T-helper 1 cell treated with Interleukin-12 subunit alpha and Interleukin-12 subunit beta and Interleukin-4 antibody, amounts not matched to agents 30 μg/mL and 1 μg/mL, for 36 hours (primary cell): Measurements from ENCODE around the gene THSD4.
"Not testable (repeated sequence)": the region's sequence is repeated elsewhere in the genome, so short reads cannot be mapped to it uniquely, and the experiment has no call there.

Experiments used
- H3K27ac Mint-ChIP-seq: one replicate; pipeline ENCODE4 v1.8.0; 2021; ENCODE audit warnings: mild to moderate bottlenecking, mixed read lengths
- H3K27me3 Mint-ChIP-seq: one replicate; pipeline ENCODE4 v1.8.0; 2021; ENCODE audit warnings: low read depth, mixed read lengths
- H3K36me3 Mint-ChIP-seq: one replicate; pipeline ENCODE4 v1.8.0; 2021; ENCODE audit warnings: low read depth, mixed read lengths
- H3K4me1 Mint-ChIP-seq: one replicate; pipeline ENCODE4 v1.8.0; 2021; ENCODE audit warnings: low read depth, mixed read lengths
- H3K4me3 Mint-ChIP-seq: one replicate; pipeline ENCODE4 v1.8.0; 2021; ENCODE audit warnings: mild to moderate bottlenecking, moderate library complexity, mixed read lengths
- H3K9me3 Mint-ChIP-seq: one replicate; pipeline ENCODE4 v1.8.0; 2021; ENCODE audit warnings: mixed read lengths

THSD4 gene

DNA sequence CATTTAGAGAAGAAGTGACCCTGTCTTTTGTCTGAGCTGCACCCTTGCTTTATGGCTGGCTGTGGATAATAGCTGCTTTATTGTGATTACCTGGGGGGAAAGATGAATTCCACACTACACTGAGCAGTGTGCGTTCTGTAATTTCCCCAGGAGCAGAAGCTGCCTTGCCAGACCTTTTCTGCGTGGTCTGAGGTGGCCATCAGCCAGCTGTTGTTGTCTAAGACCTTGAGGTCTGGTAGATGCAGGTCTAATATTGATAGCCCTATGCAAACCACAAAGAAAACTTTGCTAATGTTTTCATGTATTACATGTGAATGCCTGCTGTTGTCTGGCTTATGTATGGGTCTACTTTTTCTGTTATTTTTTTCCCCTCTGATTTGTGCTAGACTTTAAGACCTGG lies 144.6 kb downstream of the THSD4 start:
- Mint-ChIP-seq H3K4me1 (no peaks in the 10 kb centered on the region), H3K36me3 (no peaks in the 10 kb centered on the region), H3K4me3 (no peak overlapping the region), H3K27ac (no peak overlapping the region), H3K27me3 (peaks cover 4% of the 10 kb centered on the region), H3K9me3 (peaks cover 3% of the 10 kb centered on the region)

DNA sequence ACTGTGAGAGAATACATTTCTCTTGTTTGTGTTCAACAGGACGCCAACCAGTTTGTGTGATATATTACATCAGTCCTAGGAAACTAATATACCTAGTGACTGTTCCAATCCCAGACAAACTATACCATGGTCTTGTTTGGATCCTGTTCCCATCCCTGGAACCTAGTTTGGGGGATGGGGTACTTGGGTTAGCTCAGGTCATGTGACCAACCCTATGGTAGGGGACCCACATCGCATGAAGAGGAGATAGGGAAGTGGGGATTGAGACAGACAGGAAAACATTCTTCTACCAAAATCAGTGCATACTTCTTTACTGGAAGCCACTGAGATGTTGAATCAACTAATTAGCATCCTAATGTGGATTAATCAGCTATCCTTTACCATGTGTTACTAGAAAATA lies 146.1 kb downstream of the THSD4 start:
- Mint-ChIP-seq H3K36me3 (no peaks in the 10 kb centered on the region), H3K4me3 (no peak overlapping the region), H3K9me3 (peaks cover 3% of the 10 kb centered on the region), H3K4me1 (no peaks in the 10 kb centered on the region), H3K27ac (no peak overlapping the region), H3K27me3 (peaks cover 4% of the 10 kb centered on the region)

DNA sequence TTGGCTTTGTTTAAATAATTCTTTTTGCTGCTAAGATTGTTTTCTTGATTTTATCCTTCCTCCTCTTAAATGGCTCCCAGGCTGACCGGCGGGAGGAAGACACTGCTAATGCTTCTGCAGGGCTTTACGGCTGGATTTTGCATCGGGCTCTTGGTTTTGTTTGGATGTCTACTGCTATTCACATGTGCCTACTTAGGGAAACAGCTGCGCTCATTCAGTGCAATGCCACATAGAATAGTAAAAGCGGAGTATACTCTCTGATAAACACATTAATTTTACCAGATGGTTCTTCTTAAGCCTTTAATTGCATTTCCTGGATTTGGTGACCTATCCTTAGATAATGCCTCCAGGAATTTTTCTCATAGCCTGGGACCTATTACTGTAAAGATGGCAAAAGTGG lies 146.6 kb downstream of the THSD4 start:
- peaks cover 4% of the 10 kb centered on the region for H3K27me3 Mint-ChIP-seq
- H3K9me3 Mint-ChIP-seq: peaks cover 3% of the 10 kb centered on the region
- H3K4me1 Mint-ChIP-seq: no peaks in the 10 kb centered on the region
- no peak overlapping the region for H3K27ac Mint-ChIP-seq
- H3K4me3 Mint-ChIP-seq: no peak overlapping the region
- no peaks in the 10 kb centered on the region for H3K36me3 Mint-ChIP-seq

GRCh38 chr15:71262599-71262998 lies 147.3 kb downstream of the THSD4 start:
- H3K9me3 Mint-ChIP-seq: peaks cover 3% of the 10 kb centered on the region
- H3K27ac Mint-ChIP-seq: no peak overlapping the region
- H3K27me3 Mint-ChIP-seq: peaks cover 4% of the 10 kb centered on the region
- H3K4me1 Mint-ChIP-seq: no peaks in the 10 kb centered on the region
- H3K36me3 Mint-ChIP-seq: no peaks in the 10 kb centered on the region
- no peak overlapping the region for H3K4me3 Mint-ChIP-seq

- not testable (repeated sequence) for H3K9me3 Mint-ChIP-seq, H3K4me1 Mint-ChIP-seq, H3K36me3 Mint-ChIP-seq, H3K27me3 Mint-ChIP-seq, H3K4me3 Mint-ChIP-seq, H3K27ac Mint-ChIP-seq
These were observed 150.3 kb downstream of the THSD4 start for GRCh38 chr15:71265606-71266005.

GRCh38 chr15:71271327-71271726 lies 156.1 kb downstream of the THSD4 start:
- Mint-ChIP-seq H3K4me3 (no peak overlapping the region), H3K4me1 (no peaks in the 10 kb centered on the region), H3K27ac (no peak overlapping the region), H3K9me3 (no peaks in the 10 kb centered on the region), H3K27me3 (no peaks in the 10 kb centered on the region), H3K36me3 (no peaks in the 10 kb centered on the region)

GRCh38 chr15:71272932-71273331 lies 157.7 kb downstream of the THSD4 start:
- Mint-ChIP-seq H3K4me3 (no peak overlapping the region), H3K9me3 (no peaks in the 10 kb centered on the region), H3K27me3 (no peaks in the 10 kb centered on the region), H3K27ac (no peak overlapping the region), H3K36me3 (no peaks in the 10 kb centered on the region), H3K4me1 (no peaks in the 10 kb centered on the region)

GRCh38 chr15:71273731-71274447 lies 158.6 kb downstream of the THSD4 start:
- no peak overlapping the region for H3K27ac Mint-ChIP-seq
- H3K4me1 Mint-ChIP-seq: no peaks in the 10 kb centered on the region
- no peaks in the 10 kb centered on the region for H3K9me3 Mint-ChIP-seq
- no peak overlapping the region for H3K4me3 Mint-ChIP-seq
- no peaks in the 10 kb centered on the region for H3K27me3 Mint-ChIP-seq
- H3K36me3 Mint-ChIP-seq: no peaks in the 10 kb centered on the region

- Mint-ChIP-seq H3K27ac (no peak overlapping the region), H3K4me3 (no peak overlapping the region), H3K36me3 (no peaks in the 10 kb centered on the region), H3K27me3 (no peaks in the 10 kb centered on the region), H3K9me3 (no peaks in the 10 kb centered on the region), H3K4me1 (no peaks in the 10 kb centered on the region)
These were observed 159.2 kb downstream of the THSD4 start for GRCh38 chr15:71274448-71274798.

DNA sequence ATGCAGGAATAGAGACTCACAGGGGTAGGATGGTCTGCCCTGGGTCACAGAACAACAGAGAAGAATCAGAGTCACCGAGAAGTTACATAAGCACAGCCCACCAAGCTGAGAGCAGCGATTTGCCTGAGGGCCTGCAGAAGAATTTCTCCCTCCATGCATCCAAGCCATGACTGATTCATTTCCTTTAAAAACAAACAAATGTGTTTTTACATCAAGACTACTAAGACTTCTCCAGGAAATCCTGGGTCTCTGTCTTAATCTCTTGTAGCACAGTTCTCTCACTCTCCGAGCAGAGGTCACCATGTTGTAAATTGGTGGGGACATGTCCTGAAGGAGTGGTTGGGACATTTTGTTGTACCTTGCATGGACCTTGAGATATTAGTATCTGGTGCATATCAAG lies 159.8 kb downstream of the THSD4 start:
- no peak overlapping the region for H3K27ac Mint-ChIP-seq
- no peaks in the 10 kb centered on the region for H3K4me1 Mint-ChIP-seq
- no peaks in the 10 kb centered on the region for H3K36me3 Mint-ChIP-seq
- H3K27me3 Mint-ChIP-seq: peaks cover 3% of the 10 kb centered on the region
- no peaks in the 10 kb centered on the region for H3K9me3 Mint-ChIP-seq
- no peak overlapping the region for H3K4me3 Mint-ChIP-seq

GRCh38 chr15:71275566-71276335 lies 160.5 kb downstream of the THSD4 start:
- H3K27ac Mint-ChIP-seq: no peak overlapping the region
- no peaks in the 10 kb centered on the region for H3K36me3 Mint-ChIP-seq
- no peaks in the 10 kb centered on the region for H3K9me3 Mint-ChIP-seq
- no peaks in the 10 kb centered on the region for H3K4me1 Mint-ChIP-seq
- H3K27me3 Mint-ChIP-seq: peaks cover 8% of the 10 kb centered on the region
- no peak overlapping the region for H3K4me3 Mint-ChIP-seq

GRCh38 chr15:71276336-71276665 lies 161.0 kb downstream of the THSD4 start:
- no peak overlapping the region for H3K4me3 Mint-ChIP-seq
- H3K27me3 Mint-ChIP-seq: peaks cover 8% of the 10 kb centered on the region
- no peaks in the 10 kb centered on the region for H3K9me3 Mint-ChIP-seq
- no peaks in the 10 kb centered on the region for H3K36me3 Mint-ChIP-seq
- H3K4me1 Mint-ChIP-seq: no peaks in the 10 kb centered on the region
- H3K27ac Mint-ChIP-seq: no peak overlapping the region

DNA sequence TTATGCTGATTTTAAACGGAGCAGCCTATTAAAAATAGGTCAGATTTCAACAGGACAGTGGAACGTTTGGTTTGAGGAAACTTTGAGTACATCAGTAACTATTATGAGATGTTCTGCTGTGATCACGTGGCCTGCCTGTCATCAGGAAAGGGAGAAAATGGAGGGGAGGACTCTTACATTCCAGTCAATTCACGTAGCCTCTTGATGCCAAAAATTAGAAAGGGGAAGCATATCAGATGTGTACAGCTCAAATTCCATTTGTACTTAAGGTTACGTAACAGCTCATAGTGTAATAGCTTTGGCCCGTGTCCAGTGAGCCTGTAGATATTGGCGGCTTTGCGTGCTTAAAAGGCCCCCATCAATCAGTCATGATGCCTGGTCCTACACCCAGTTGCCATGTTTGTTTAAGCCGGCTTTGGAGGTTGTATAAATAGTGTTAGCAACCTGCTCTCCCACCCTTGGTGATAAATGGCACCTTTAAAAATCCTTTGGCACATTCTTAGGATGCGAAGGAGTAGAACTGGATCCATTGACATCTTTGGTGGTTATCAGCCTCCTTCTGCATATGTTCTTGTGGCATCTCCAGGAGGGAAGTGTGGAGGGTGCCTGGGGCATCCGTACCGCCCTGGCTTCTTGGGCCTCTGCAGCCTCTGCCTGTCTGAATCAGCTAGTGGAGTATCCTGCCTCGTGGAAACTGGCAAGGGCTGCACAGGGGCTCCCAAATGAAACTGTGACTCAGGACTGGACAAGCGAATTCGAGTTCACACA lies 163.9 kb downstream of the THSD4 start:
- H3K4me3 Mint-ChIP-seq: no peak overlapping the region
- H3K36me3 Mint-ChIP-seq: no peaks in the 10 kb centered on the region
- H3K27ac Mint-ChIP-seq: no peak overlapping the region
- H3K27me3 Mint-ChIP-seq: peaks cover 8% of the 10 kb centered on the region
- no peaks in the 10 kb centered on the region for H3K4me1 Mint-ChIP-seq
- H3K9me3 Mint-ChIP-seq: no peaks in the 10 kb centered on the region

DNA sequence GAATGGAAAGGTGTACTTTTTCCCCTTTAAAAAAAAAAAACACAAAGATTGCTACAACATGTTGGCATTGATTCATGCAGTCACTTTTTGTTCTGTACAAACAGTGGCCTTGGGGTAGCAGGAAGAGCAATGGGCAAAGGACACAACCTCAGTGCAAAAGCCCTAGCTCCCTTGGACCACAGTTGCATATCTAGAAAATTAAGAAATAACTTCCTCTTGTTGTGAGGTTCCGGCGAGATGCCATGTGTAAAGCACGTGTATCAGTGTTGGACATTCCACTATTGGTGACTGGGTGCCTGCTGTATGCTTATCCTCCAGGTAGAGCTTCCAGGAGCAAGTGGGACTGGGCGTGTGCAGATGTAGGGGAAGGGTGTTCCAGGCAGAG lies 164.5 kb downstream of the THSD4 start:
- Mint-ChIP-seq H3K9me3 (no peaks in the 10 kb centered on the region), H3K27ac (no peak overlapping the region), H3K4me3 (no peak overlapping the region), H3K27me3 (peaks cover 10% of the 10 kb centered on the region), H3K4me1 (no peaks in the 10 kb centered on the region), H3K36me3 (no peaks in the 10 kb centered on the region)

DNA sequence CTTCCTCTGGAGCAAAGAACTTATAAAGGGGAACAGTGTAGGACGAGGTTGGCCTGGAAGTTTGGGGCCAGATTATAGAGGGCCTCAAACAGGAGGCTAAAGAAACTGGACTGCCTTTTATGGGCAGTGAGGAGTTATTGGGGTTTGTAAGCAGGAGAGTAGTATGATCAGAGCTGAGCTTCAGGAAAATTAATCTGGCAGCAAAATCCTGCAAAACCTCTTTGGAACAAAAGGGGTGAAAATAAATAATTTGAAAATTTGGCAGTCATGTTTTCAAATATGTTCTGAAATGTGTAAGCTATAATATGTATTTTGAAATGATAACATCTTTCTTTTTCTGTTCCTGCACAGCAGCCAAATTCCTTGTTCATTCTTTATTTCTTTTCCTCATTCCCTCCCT lies 164.9 kb downstream of the THSD4 start:
- H3K27ac Mint-ChIP-seq: no peak overlapping the region
- H3K27me3 Mint-ChIP-seq: peaks cover 12% of the 10 kb centered on the region
- no peaks in the 10 kb centered on the region for H3K4me1 Mint-ChIP-seq
- no peaks in the 10 kb centered on the region for H3K36me3 Mint-ChIP-seq
- no peak overlapping the region for H3K4me3 Mint-ChIP-seq
- H3K9me3 Mint-ChIP-seq: no peaks in the 10 kb centered on the region
